Spleen (tissue), 7 donors: Measurements from ENCODE around the gene LYPLA2.

ENCODE experiments used
- POLR2A ChIP-seq, 3 donors: fragments of 450-650 bp; IDR thresholded peaks; one replicate each; pipeline ENCODE4 v1.5.1; 2017; ENCODE audit warnings: antibody characterized with exemption in 3 of 3, mild to moderate bottlenecking in 1 of 3
- TF ChIP-seq, protein P1 (sequence below), 11 experiments: fragments of 200-600 bp in 7 of 11; fragments of 450-650 bp in 4 of 11; sonication (generic) in 4 of 11; IDR thresholded peaks in 8 of 11; conservative IDR thresholded peaks in 3 of 11; 1 replicate in 7 of 11; 2 replicates in 4 of 11; pipeline versions ENCODE4 v1.4.0 to v1.8.0; 2016 to 2021; ENCODE audit warnings: antibody characterized with exemption in 11 of 11, inconsistent platforms in 4 of 11, mild to moderate bottlenecking in 1 of 11
- donor health status: DM: no; HTN: no; CAD: no; lungs with moderate emphysema.
- donor health status: DM: no; HTN: no; CAD: no.
- donor health status: DM: no; HTN: no; CAD: no.

DNA sequence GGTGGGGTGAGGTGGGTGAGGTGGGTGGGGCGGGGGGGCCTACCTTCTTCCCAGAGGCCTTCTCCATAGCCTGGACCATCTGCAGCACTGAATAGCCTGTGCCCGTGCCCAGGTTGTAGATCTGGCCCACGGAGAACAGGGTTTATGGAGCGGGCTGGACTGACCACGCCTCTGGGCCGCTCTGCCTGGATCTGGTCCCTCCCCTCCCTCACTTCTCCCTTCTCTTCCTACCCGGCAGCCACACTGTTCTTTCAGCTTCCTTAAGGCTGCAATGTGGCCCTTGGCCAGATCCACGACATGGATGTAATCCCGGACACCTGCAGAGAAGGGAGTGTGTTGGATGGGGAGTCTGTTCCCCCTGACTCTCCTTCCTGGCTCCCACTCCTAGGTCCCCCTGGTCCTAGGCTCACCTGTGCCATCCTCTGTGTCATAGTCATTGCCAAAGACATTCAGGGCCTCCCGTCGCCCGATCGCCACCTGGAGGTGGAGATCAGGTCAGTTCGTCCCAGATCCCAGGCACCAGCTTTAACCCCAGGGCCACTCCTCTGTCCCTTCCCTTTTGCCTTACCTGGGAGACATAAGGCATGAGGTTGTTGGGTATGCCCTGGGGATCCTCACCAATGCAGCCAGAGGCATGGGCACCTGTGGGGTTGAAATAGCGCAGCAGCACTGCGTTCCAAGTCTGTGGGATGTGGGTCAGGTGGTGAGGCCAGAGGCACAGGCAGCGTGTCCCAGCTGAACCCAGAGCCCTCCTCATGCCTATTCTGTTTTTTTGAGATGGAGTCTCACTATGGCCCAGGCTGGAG is 5.7 kb downstream of the LYPLA2 start:
- TF ChIP-seq, protein P1, sequence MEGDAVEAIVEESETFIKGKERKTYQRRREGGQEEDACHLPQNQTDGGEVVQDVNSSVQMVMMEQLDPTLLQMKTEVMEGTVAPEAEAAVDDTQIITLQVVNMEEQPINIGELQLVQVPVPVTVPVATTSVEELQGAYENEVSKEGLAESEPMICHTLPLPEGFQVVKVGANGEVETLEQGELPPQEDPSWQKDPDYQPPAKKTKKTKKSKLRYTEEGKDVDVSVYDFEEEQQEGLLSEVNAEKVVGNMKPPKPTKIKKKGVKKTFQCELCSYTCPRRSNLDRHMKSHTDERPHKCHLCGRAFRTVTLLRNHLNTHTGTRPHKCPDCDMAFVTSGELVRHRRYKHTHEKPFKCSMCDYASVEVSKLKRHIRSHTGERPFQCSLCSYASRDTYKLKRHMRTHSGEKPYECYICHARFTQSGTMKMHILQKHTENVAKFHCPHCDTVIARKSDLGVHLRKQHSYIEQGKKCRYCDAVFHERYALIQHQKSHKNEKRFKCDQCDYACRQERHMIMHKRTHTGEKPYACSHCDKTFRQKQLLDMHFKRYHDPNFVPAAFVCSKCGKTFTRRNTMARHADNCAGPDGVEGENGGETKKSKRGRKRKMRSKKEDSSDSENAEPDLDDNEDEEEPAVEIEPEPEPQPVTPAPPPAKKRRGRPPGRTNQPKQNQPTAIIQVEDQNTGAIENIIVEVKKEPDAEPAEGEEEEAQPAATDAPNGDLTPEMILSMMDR (IDR thresholded peaks at IDR 0.05 in 8 of 11, conservative IDR thresholded peaks at IDR 0.05 in 3 of 11), result no peak
- TF ChIP-seq POLR2A (IDR thresholded peaks at IDR 0.05), result no peak
